ENCODE data around the gene PPP2R5A.
A peak's percentile ranks its signal among the peaks of the same experiment; 100 is the strongest.
"Not testable (repeated sequence)": the region's sequence is repeated elsewhere in the genome, so short reads cannot be mapped to it uniquely, and the experiment has no call there.

The PPP2R5A gene

GRCh38 chr1:212305984-212306452 lies 20.8 kb downstream of the PPP2R5A start:
- peaks cover 34% of the 10 kb centered on the region for H3K4me1 ChIP-seq (ENCODE audit: control insufficient read depth, insufficient read depth, low read length)
- H3K9me3 ChIP-seq (ENCODE audit: control insufficient read depth, low read length); H3K4me3 ChIP-seq (ENCODE audit: low read length); H3K27me3 ChIP-seq (replicated peaks; ENCODE audit: control insufficient read depth, insufficient read depth, low read length); H3K9ac ChIP-seq (ENCODE audit: low read length); DNase-seq (ENCODE audit: low read depth); H3K36me3 ChIP-seq (ENCODE audit: control insufficient read depth, insufficient read depth, low read length, severe bottlenecking): not testable (repeated sequence)

- Histone ChIP-seq H3K27me3 (replicated peaks; ENCODE audit: control insufficient read depth, insufficient read depth, low read length) (no peaks in the 10 kb centered on the region), H3K36me3 (ENCODE audit: control insufficient read depth, insufficient read depth, low read length, severe bottlenecking) (peaks cover 9% of the 10 kb centered on the region), H3K9me3 (ENCODE audit: control insufficient read depth, low read length) (no peaks in the 10 kb centered on the region), H3K4me1 (ENCODE audit: control insufficient read depth, insufficient read depth, low read length) (peaks cover 22% of the 10 kb centered on the region), H3K9ac (ENCODE audit: low read length) (no peak overlapping the region), H3K4me3 (ENCODE audit: low read length) (no peak overlapping the region)
- no peak for DNase-seq (ENCODE audit: low read depth)
Observed at GRCh38 chr1:212309967-212310366, 24.8 kb downstream of the PPP2R5A start.

GRCh38 chr1:212310383-212310782 lies 25.2 kb downstream of the PPP2R5A start:
- Histone ChIP-seq H3K9ac (ENCODE audit: low read length) (no peak overlapping the region), H3K4me1 (ENCODE audit: control insufficient read depth, insufficient read depth, low read length) (peaks cover 22% of the 10 kb centered on the region), H3K27me3 (replicated peaks; ENCODE audit: control insufficient read depth, insufficient read depth, low read length) (no peaks in the 10 kb centered on the region), H3K9me3 (ENCODE audit: control insufficient read depth, low read length) (no peaks in the 10 kb centered on the region), H3K4me3 (ENCODE audit: low read length) (no peak overlapping the region), H3K36me3 (ENCODE audit: control insufficient read depth, insufficient read depth, low read length, severe bottlenecking) (peaks cover 9% of the 10 kb centered on the region)
- DNase-seq (ENCODE audit: low read depth), result no peak

GRCh38 chr1:212311836-212312497 lies 26.8 kb downstream of the PPP2R5A start:
- Histone ChIP-seq H3K9me3 (ENCODE audit: control insufficient read depth, low read length) (no peaks in the 10 kb centered on the region), H3K4me3 (ENCODE audit: low read length) (no peak overlapping the region), H3K27me3 (replicated peaks; ENCODE audit: control insufficient read depth, insufficient read depth, low read length) (no peaks in the 10 kb centered on the region), H3K9ac (ENCODE audit: low read length) (no peak overlapping the region), H3K4me1 (ENCODE audit: control insufficient read depth, insufficient read depth, low read length) (peaks cover 24% of the 10 kb centered on the region), H3K36me3 (ENCODE audit: control insufficient read depth, insufficient read depth, low read length, severe bottlenecking) (peaks cover 9% of the 10 kb centered on the region)
- DNase-seq (ENCODE audit: low read depth), result peak; percentile 46

- Histone ChIP-seq H3K4me1 (ENCODE audit: control insufficient read depth, insufficient read depth, low read length) (peaks cover 25% of the 10 kb centered on the region), H3K9me3 (ENCODE audit: control insufficient read depth, low read length) (no peaks in the 10 kb centered on the region), H3K36me3 (ENCODE audit: control insufficient read depth, insufficient read depth, low read length, severe bottlenecking) (peaks cover 9% of the 10 kb centered on the region), H3K9ac (ENCODE audit: low read length) (no peak overlapping the region), H3K4me3 (ENCODE audit: low read length) (no peak overlapping the region), H3K27me3 (replicated peaks; ENCODE audit: control insufficient read depth, insufficient read depth, low read length) (no peaks in the 10 kb centered on the region)
- peak; percentile 79 for DNase-seq (ENCODE audit: low read depth)
Observed at GRCh38 chr1:212313616-212314015, 28.4 kb downstream of the PPP2R5A start.

- H3K27me3 ChIP-seq (replicated peaks; ENCODE audit: control insufficient read depth, insufficient read depth, low read length), result no peaks in the 10 kb centered on the region
Observed at GRCh38 chr1:212315184-212315583, 30.0 kb downstream of the PPP2R5A start.

GRCh38 chr1:212315907-212316306 lies 30.7 kb downstream of the PPP2R5A start:
- Histone ChIP-seq H3K27me3 (replicated peaks; ENCODE audit: control insufficient read depth, insufficient read depth, low read length) (no peaks in the 10 kb centered on the region), H3K9ac (ENCODE audit: low read length) (no peak overlapping the region), H3K4me1 (ENCODE audit: control insufficient read depth, insufficient read depth, low read length) (peaks cover 16% of the 10 kb centered on the region), H3K4me3 (ENCODE audit: low read length) (no peak overlapping the region), H3K9me3 (ENCODE audit: control insufficient read depth, low read length) (no peaks in the 10 kb centered on the region), H3K36me3 (ENCODE audit: control insufficient read depth, insufficient read depth, low read length, severe bottlenecking) (no peaks in the 10 kb centered on the region)
- DNase-seq (ENCODE audit: low read depth), result peak; percentile 42

More at GRCh38 chr1:212315184-212315583, 30.0 kb downstream of the PPP2R5A start:
- H3K9ac ChIP-seq (ENCODE audit: low read length), result no peak overlapping the region
- peaks cover 21% of the 10 kb centered on the region for H3K4me1 ChIP-seq (ENCODE audit: control insufficient read depth, insufficient read depth, low read length)
- DNase-seq (ENCODE audit: low read depth), result no peak
- H3K9me3 ChIP-seq (ENCODE audit: control insufficient read depth, low read length), result no peaks in the 10 kb centered on the region
- no peak overlapping the region for H3K4me3 ChIP-seq (ENCODE audit: low read length)
- H3K36me3 ChIP-seq (ENCODE audit: control insufficient read depth, insufficient read depth, low read length, severe bottlenecking), result no peaks in the 10 kb centered on the region

- no peaks in the 10 kb centered on the region for H3K27me3 ChIP-seq (replicated peaks; ENCODE audit: control insufficient read depth, insufficient read depth, low read length)
- no peaks in the 10 kb centered on the region for H3K36me3 ChIP-seq (ENCODE audit: control insufficient read depth, insufficient read depth, low read length, severe bottlenecking)
- H3K4me3 ChIP-seq (ENCODE audit: low read length), result no peak overlapping the region
- no peaks in the 10 kb centered on the region for H3K9me3 ChIP-seq (ENCODE audit: control insufficient read depth, low read length)
- peaks cover 16% of the 10 kb centered on the region for H3K4me1 ChIP-seq (ENCODE audit: control insufficient read depth, insufficient read depth, low read length)
- DNase-seq (ENCODE audit: low read depth), result no peak
- H3K9ac ChIP-seq (ENCODE audit: low read length), result no peak overlapping the region
Observed at GRCh38 chr1:212317916-212318315, 32.7 kb downstream of the PPP2R5A start.

- not testable (repeated sequence) for DNase-seq (ENCODE audit: low read depth); H3K4me1 ChIP-seq (ENCODE audit: control insufficient read depth, insufficient read depth, low read length); H3K9ac ChIP-seq (ENCODE audit: low read length); H3K9me3 ChIP-seq (ENCODE audit: control insufficient read depth, low read length); H3K27me3 ChIP-seq (replicated peaks; ENCODE audit: control insufficient read depth, insufficient read depth, low read length); H3K4me3 ChIP-seq (ENCODE audit: low read length); H3K36me3 ChIP-seq (ENCODE audit: control insufficient read depth, insufficient read depth, low read length, severe bottlenecking)
Observed at GRCh38 chr1:212321031-212321430, 35.8 kb downstream of the PPP2R5A start.

GRCh38 chr1:212323066-212323465 lies 37.9 kb downstream of the PPP2R5A start:
- Histone ChIP-seq H3K4me3 (ENCODE audit: low read length) (no peak overlapping the region), H3K36me3 (ENCODE audit: control insufficient read depth, insufficient read depth, low read length, severe bottlenecking) (no peaks in the 10 kb centered on the region), H3K4me1 (ENCODE audit: control insufficient read depth, insufficient read depth, low read length) (no peaks in the 10 kb centered on the region), H3K9me3 (ENCODE audit: control insufficient read depth, low read length) (no peaks in the 10 kb centered on the region), H3K27me3 (replicated peaks; ENCODE audit: control insufficient read depth, insufficient read depth, low read length) (no peaks in the 10 kb centered on the region), H3K9ac (ENCODE audit: low read length) (no peak overlapping the region)
- DNase-seq (ENCODE audit: low read depth), result no peak

GRCh38 chr1:212326541-212326940 lies 41.3 kb downstream of the PPP2R5A start:
- Histone ChIP-seq H3K27me3 (replicated peaks; ENCODE audit: control insufficient read depth, insufficient read depth, low read length) (no peaks in the 10 kb centered on the region), H3K9me3 (ENCODE audit: control insufficient read depth, low read length) (no peaks in the 10 kb centered on the region), H3K4me3 (ENCODE audit: low read length) (no peak overlapping the region), H3K4me1 (ENCODE audit: control insufficient read depth, insufficient read depth, low read length) (no peaks in the 10 kb centered on the region), H3K36me3 (ENCODE audit: control insufficient read depth, insufficient read depth, low read length, severe bottlenecking) (peaks cover 9% of the 10 kb centered on the region), H3K9ac (ENCODE audit: low read length) (no peak overlapping the region)
- DNase-seq (ENCODE audit: low read depth), result no peak

- H3K9me3 ChIP-seq (ENCODE audit: control insufficient read depth, low read length), result no peaks in the 10 kb centered on the region
- H3K4me1 ChIP-seq (ENCODE audit: control insufficient read depth, insufficient read depth, low read length), result no peaks in the 10 kb centered on the region
- DNase-seq (ENCODE audit: low read depth), result no peak
- H3K9ac ChIP-seq (ENCODE audit: low read length), result no peak overlapping the region
- peaks cover 25% of the 10 kb centered on the region for H3K36me3 ChIP-seq (ENCODE audit: control insufficient read depth, insufficient read depth, low read length, severe bottlenecking)
- no peak overlapping the region for H3K4me3 ChIP-seq (ENCODE audit: low read length)
- no peaks in the 10 kb centered on the region for H3K27me3 ChIP-seq (replicated peaks; ENCODE audit: control insufficient read depth, insufficient read depth, low read length)
Observed at GRCh38 chr1:212328248-212328647, 43.0 kb downstream of the PPP2R5A start.

All from adipocyte (in vitro differentiated cells).